CD4-positive, alpha-beta T cell treated with Interleukin-15 for 1 hour (primary cell): ENCODE data around the gene LRRC23.
"Not testable (repeated sequence)": the region's sequence is repeated elsewhere in the genome, so short reads cannot be mapped to it uniquely, and the experiment has no call there.

Experiments
- DNase-seq: peaks from one replicate; pipeline ENCODE4 v3.0.0-alpha.2; 2020

Gene LRRC23, protein sequence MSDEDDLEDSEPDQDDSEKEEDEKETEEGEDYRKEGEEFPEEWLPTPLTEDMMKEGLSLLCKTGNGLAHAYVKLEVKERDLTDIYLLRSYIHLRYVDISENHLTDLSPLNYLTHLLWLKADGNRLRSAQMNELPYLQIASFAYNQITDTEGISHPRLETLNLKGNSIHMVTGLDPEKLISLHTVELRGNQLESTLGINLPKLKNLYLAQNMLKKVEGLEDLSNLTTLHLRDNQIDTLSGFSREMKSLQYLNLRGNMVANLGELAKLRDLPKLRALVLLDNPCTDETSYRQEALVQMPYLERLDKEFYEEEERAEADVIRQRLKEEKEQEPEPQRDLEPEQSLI

GRCh38 chr12:6904280-6905276 is at the start of gene LRRC23:
Gene LRRC23, plus strand, starts transcription at chr12:6904822. Its CDS starts 812 bp downstream, at chr12:6905634.
- peak; percentile 99 for DNase-seq

DNA sequence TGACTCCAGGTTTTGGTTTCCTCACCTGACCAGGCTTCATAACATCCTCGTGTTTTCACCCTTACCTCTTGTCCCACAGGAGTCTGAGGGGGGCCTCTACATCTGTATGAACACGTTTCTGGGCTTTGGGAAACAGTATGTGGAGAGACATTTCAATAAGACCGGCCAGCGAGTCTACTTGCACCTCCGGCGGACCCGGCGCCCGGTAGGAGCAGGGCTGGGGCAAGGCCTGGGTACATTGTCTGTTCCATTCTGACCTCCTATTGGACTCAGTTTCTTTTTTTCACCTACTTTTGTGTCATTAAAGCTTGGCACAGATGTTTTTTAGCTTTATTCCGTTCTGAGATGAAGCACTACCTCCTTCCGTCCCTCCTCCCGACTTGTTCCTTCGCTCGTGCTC is 49.3 kb upstream of the LRRC23 start:
- no peak for DNase-seq

DNA sequence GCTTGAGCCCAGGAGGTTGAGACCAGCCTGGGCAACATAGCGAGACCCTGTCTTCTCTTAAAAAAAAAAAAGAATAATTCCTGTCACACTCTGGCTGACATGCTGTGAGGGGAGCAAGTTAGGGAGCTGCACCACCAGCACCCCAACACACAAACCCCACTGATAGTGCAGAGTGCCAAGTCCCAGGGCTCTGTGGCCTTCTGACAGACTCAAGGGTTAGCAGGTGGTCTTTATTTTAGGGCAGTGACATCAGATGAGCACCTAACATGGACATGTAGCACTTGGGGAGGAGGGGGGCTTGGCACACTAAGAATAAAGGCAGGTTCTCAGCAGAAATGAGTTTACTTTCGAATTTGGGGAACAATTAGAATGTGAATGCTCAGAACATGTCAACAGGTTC is 45.8 kb upstream of the LRRC23 start:
- DNase-seq: no peak

DNA sequence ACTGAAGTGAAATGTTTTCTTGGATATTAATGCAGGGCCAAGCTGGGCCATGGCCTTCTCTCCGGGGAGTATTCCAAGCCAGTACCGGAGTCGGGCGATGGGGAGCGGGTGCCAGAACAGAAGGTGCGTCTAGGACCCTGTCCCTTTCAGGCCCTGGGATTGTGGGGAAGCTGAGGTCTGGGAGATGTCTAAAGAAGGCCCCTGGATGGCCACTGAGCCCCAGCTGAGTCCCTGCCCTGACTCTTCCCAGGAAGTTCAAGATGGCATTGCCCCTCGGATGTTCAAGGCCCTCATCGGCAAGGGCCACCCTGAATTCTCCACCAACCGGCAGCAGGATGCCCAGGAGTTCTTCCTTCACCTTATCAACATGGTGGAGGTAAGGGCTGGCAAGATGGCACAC is 44.5 kb upstream of the LRRC23 start:
- DNase-seq: no peak

DNA sequence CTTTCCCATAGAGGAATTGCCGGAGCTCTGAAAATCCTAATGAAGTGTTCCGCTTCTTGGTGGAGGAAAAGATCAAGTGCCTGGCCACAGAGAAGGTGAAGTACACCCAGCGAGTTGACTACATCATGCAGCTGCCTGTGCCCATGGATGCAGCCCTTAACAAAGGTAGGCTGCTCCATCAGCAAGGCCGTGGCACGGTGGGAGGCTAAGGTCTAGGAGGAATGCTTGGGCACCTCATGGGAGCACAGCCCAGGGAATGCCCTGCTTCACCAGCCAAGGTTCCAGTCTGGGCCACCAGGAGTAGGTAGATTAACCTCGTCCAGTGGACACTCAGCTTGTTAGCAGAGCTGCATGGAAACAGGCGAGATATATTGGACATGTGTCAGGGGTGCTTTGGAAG is 43.7 kb upstream of the LRRC23 start:
- no peak for DNase-seq

- DNase-seq: no peak
Measured at GRCh38 chr12:6861391-6861790, 43.2 kb upstream of the LRRC23 start.

- DNase-seq: no peak
Measured at GRCh38 chr12:6863033-6863432, 41.6 kb upstream of the LRRC23 start.

GRCh38 chr12:6863586-6864321 is 40.9 kb upstream of the LRRC23 start:
- no peak for DNase-seq

- not testable (repeated sequence) for DNase-seq
Measured at GRCh38 chr12:6865307-6865706, 39.3 kb upstream of the LRRC23 start.

GRCh38 chr12:6866163-6866919 is 38.3 kb upstream of the LRRC23 start:
- no peak for DNase-seq

DNA sequence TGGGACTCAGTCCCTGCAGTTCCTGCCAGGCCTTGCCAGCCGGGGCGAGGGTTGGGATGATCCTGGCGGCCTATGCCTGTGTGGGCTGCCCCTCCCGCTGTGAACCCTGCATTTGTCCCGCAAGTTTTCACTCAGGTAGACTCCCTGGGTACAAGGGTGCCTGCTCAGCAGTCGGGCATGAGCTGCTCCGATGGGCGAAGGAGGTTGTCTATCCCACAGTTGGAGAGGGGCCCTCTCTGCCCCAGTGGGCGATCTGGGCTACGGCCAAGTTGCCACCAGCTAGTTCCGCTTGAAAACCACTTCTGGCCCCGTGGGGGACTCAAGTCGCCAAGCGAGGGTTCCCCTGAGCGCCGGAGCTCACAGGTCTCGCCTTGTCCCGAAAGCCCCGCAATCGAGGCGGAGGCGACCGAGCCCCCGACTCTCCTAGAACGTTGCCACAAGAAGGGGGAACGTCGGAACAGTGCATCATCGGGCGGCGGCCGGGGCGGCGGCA is 37.7 kb upstream of the LRRC23 start:
- no peak for DNase-seq

- peak; percentile 85 for DNase-seq
Measured at GRCh38 chr12:6867413-6868210, 37.0 kb upstream of the LRRC23 start, which contains the start of gene TPI1. Gene TPI1, plus strand, starts transcription at chr12:6867531. Its CDS starts 36 bp downstream, at chr12:6867567.

DNA sequence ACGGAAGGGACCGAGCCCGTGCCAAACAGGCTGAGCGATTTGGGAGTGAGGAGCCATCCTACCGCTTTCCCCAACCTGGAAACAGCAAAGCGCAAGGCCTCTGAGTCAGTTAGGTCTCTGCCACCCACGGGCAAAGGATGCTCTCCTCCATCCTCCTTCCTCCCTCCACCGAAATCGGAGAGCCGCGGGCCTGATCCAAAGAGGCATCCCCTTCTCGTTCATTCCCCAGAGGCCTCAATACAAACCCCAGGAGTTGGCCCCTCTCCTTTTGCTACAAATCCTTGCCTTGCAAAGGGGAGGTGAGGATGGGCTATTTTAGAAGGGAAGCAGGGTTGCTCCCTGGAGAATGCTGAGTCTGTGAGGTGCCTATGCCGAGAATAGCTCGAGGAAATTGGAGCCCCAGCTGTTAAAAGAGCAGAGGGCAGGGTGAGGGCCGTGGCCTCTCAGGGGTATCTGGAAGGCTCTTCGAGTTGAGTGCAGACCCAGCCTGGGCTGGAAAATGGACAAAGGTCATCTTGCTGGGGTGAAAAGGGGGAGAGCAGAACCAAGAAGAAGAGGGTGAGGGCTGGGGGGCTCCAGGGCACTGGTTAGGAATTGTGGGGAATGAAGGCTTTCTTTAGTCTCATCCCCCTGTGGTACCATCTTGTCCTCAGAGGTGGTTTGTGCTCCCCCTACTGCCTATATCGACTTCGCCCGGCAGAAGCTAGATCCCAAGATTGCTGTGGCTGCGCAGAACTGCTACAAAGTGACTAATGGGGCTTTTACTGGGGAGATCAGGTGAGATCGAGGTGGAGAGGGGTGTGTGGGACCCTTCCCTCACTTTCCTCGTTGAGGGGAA is 36.2 kb upstream of the LRRC23 start:
- DNase-seq: no peak

GRCh38 chr12:6869049-6870021 is 35.3 kb upstream of the LRRC23 start:
- DNase-seq: peak; percentile 81

GRCh38 chr12:6870304-6870703 is 34.3 kb upstream of the LRRC23 start:
- not testable (repeated sequence) for DNase-seq

DNA sequence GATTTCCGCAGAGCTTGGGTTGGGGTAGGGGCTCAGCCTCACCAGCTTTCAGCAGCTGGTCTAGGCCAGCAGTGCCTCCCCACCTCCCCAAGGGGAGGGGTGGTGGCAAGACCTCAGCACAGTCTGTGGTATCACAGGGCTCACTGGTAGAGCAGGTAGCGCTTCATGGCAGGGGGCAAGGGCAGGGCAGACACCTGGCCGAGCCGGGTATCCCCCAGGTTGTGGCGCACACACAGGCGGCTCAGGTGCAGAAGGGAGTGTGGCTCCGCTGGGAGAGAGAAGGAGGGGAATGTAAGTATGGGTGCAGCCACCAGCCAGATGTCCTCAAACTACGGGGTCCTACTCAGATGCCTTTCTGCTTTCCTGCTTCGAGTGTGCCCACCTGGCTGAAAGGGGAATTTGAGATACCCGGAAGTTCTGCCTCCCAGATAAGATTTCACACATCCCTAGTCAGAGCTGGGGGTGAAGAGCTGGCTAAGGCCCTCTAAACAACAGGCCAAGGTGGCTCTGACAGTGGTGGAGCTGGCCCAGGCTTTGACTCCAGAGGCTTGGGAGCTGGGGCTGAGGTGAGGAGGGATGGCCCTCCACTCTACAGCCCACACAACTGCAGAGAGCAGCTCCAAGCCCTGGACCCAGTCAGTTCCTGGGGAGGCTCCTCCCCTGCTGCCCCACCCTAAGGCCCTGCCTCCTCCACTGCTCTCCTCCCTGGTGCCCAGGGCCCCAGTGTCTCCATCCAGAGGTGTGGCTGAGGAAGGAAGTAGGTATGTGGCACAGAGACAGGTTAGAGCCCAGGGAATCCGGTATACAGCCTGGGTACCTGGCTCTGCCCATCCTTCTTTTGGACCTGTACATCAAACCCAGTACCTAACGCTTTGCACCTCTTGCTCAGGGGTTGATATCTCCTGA is 33.3 kb upstream of the LRRC23 start:
- DNase-seq: no peak
